K562 (cell line): Measurements from ENCODE around the gene CCT7.

Experiments used
- BHLHE40 ChIP-seq: IDR thresholded peaks from 2 replicates; pipeline ENCODE4 v1.6.1; 2011; ENCODE audit warnings: low read length, improper control_type of control experiment
- CBX5 ChIP-seq: IDR thresholded peaks from 2 replicates; pipeline ENCODE4 v1.6.1; 2014; ENCODE audit warnings: low read depth, borderline replicate concordance
- CREB3 ChIP-seq: fragments of 450-650 bp; conservative IDR thresholded peaks from 2 replicates; pipeline ENCODE4 v1.6.1; 2016; ENCODE audit warnings: missing genetic modification characterization, low read depth, mild to moderate bottlenecking, missing compliant biosample characterization, moderate library complexity
- CTCF ChIP-seq, 3 experiments: IDR thresholded peaks in 2 of 3; conservative IDR thresholded peaks in 1 of 3; 2 replicates each; pipeline ENCODE4 v1.5.1; 2011 to 2012; ENCODE audit warnings: low read length in 3 of 3, mild to moderate bottlenecking in 3 of 3, control low read depth in 2 of 3, improper control_type of control experiment in 1 of 3, inconsistent platforms in 1 of 3, low read depth in 1 of 3, mixed read lengths in 1 of 3, moderate library complexity in 1 of 3; ENCODE audit not compliant: insufficient read depth in 2 of 3
- EZH2 ChIP-seq: IDR thresholded peaks from 2 replicates; pipeline ENCODE4 v1.6.1; 2012; ENCODE audit warnings: low read depth, mild to moderate bottlenecking, inconsistent platforms, low read length, borderline replicate concordance
- NFYB ChIP-seq: IDR thresholded peaks from 2 replicates; pipeline ENCODE4 v1.6.1; 2011; ENCODE audit warnings: mild to moderate bottlenecking, moderate library complexity; ENCODE audit not compliant: insufficient read length; ENCODE audit errors: extremely low read depth
- POLR2AphosphoS5 ChIP-seq: IDR thresholded peaks from 2 replicates; pipeline ENCODE4 v1.6.1; 2011; ENCODE audit warnings: mild to moderate bottlenecking, low read depth, low read length, moderate library complexity; ENCODE audit not compliant: control insufficient read depth, insufficient read depth
- TAF1 ChIP-seq: IDR thresholded peaks from 2 replicates; pipeline ENCODE4 v1.6.1; 2011; ENCODE audit warnings: mild to moderate bottlenecking, low read length, moderate library complexity; ENCODE audit not compliant: insufficient read depth, control insufficient read depth, severe bottlenecking; ENCODE audit errors: extremely low read depth
- TBP ChIP-seq: optimal IDR thresholded peaks from 2 replicates; pipeline ENCODE3; 2011; ENCODE audit warnings: low read depth, low read length, improper control_type of control experiment
- TCF7L2 ChIP-seq: fragments of 150-350 bp; IDR thresholded peaks from 2 replicates; pipeline ENCODE4 v1.6.1; 2016; ENCODE audit warnings: low read depth, mild to moderate bottlenecking, low read length, moderate library complexity
- USF1 ChIP-seq: sonication (generic); formaldehyde crosslinking; IDR thresholded peaks from 2 replicates; pipeline ENCODE4 v1.9.0; 2022; ENCODE audit warnings: mild to moderate bottlenecking, missing genetic modification reagents
- TF ChIP-seq, protein P1 (sequence below), 3 experiments: fragments of 200-800 bp in 1 of 3; sonication (Bioruptor generic) in 1 of 3; sonication (generic) in 1 of 3; formaldehyde crosslinking in 1 of 3; IDR thresholded peaks; 2 replicates each; pipeline versions ENCODE4 v1.6.1 to v1.8.0; 2016 to 2022; ENCODE audit warnings: mild to moderate bottlenecking in 2 of 3, missing compliant biosample characterization in 2 of 3, missing genetic modification characterization in 2 of 3, missing genetic modification reagents in 1 of 3

- TF ChIP-seq POLR2AphosphoS5 (no peak; the same call in 1 of the 2 replicates), USF1 (no peak), BHLHE40 (no peak), CBX5 (no peak), TCF7L2 (no peak), CTCF (IDR thresholded peaks at IDR 0.05 in 2 of 3, conservative IDR thresholded peaks at IDR 0.05 in 1 of 3; ENCODE audit: insufficient read depth in 2 of 3, low read depth in 1 of 3, low read length in 3 of 3) (no peak), NFYB (no peak), EZH2 (no peak), CREB3 (tag) (no peak), TBP (no peak), TAF1 (no peak)
- TF ChIP-seq, protein P1, sequence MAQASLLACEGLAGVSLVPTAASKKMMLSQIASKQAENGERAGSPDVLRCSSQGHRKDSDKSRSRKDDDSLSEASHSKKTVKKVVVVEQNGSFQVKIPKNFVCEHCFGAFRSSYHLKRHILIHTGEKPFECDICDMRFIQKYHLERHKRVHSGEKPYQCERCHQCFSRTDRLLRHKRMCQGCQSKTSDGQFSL (CRISPR knock-in tag; IDR thresholded peaks at IDR 0.05), result no peak
- TF ChIP-seq, protein P1 (tag; IDR thresholded peaks at IDR 0.05), result no peak
Observed at GRCh38 chr2:73255007-73255644, 21.0 kb downstream of the CCT7 start.
